ENCODE measurements around the gene CSTA.
"Not testable (repeated sequence)": the region's sequence is repeated elsewhere in the genome, so short reads cannot be mapped to it uniquely, and the experiment has no call there.

CSTA gene

DNA sequence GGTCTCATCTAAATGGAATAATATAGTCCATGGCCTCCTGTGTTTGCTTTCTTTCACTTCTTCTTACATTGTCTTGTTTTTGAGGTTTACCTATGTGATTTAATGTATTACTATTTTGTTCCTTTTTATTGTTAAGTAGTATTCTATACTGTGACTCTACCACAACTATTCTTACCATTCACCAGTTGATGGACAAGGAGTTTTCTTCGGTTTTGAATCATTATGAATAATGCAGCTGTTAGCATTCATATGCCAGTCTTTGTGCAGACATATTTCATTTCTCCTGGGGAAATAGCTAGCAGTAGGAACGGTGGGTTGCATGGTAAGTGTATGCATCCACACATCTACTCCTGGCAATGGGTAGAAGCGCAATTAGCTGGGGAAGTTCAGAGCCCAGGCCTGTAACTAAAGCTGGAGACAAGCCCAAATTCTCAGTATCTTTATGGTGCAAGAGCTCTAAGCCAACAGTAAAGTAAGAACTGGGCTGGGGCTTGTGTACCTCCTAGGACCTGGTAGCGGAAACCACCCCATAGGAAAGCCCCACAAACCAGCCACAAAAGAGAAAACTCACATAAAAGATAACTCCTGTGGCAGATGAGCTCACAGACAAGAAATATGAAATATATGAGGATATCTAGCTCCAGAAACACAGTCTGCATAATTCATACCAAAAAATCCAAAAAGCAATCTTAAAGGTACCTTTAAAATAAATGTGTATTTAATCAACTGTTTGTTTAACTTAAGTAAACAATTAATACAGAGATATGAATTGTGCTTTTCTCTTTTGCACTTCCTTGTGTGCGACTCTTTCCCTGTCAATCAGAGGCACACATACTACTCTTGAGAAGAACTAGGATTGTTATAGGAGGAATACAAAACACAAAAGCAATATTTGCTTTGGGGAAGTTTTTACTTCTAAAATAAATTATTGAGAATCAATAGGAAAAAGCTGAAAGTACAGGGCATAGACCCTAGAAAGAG, 2.7 kb upstream of the CSTA start:
- no peak for DNase-seq (ENCODE audit: low read depth)

GRCh38 chr3:122325769-122326168, 721 bp downstream of the CSTA start:
- no peak for DNase-seq (ENCODE audit: low read depth)

DNA sequence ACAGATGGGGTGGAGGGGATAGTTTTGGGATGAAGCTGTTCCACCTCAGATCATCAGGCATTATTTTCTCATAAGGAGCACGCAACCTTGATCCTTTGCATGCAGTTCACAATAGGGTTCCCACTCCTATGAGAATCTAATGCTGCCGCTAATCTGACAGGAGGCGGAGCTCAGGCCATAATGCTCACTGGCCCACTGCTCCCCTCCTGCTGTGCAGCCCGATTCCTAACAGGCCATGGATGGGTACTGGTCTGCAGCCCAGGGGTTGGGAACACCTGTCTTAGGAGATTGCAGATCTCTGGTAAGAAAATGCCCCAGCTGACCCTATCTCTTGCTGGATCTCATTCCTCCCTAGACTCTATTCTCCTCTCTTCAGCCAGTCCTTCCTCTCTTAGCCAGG, 6.8 kb downstream of the CSTA start:
- DNase-seq (ENCODE audit: low read depth) = no peak

GRCh38 chr3:122332551-122332950, 7.5 kb downstream of the CSTA start:
- no peak for DNase-seq (ENCODE audit: low read depth)

GRCh38 chr3:122342803-122343202, 17.8 kb downstream of the CSTA start:
- no peak for DNase-seq (ENCODE audit: low read depth)

DNA sequence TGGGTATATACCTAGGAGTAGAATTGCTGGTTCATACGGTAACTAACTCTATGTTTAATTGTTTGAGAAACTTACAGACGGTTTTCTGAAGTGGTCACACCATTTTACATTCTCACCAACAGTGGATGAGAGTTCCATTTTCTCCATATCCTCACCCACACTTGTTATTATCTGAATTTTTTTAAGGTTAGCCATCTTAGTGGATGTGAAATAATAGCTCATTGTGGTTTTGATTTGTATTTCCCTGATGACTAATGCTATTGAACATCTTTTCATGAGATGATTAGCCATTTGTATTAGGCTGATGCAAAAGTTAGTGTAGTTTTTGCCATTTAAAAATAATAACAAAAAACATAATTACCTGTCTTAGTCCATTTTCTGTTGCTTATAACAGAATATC, 18.6 kb downstream of the CSTA start:
- DNase-seq (ENCODE audit: low read depth) = no peak

- DNase-seq (ENCODE audit: low read depth) = no peak
Observed at GRCh38 chr3:122349171-122349570, 24.1 kb downstream of the CSTA start.

DNA sequence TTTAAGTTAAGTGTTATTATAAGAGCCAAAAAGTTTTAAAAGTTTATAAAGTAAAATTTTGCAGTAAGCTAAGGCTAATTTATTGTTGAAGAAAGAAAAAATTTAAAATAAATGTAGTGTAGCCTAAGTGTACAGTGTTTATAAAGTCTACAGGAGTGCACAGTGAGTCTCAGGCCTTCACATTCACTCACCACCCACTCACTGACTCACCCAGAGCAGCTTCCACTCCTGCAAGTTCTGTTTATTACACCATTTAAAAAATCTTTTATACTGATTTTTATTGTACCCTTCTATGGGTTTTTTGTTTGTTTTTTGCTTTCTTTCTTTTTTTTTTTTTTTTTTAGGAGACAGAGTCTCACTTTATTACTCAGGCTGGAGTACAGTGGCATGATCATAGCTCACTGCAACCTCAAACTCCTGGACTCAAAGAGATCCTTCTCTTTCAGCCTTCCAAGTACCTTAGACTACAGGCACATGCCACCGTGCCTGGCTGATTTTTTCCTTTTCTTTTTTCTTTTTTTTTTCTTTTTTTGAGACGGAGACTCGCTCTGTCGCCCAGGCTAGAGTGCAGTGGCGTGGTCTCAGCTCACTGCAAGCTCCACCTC, 25.9 kb downstream of the CSTA start:
- peak; percentile 44 for DNase-seq (ENCODE audit: low read depth)

DNA sequence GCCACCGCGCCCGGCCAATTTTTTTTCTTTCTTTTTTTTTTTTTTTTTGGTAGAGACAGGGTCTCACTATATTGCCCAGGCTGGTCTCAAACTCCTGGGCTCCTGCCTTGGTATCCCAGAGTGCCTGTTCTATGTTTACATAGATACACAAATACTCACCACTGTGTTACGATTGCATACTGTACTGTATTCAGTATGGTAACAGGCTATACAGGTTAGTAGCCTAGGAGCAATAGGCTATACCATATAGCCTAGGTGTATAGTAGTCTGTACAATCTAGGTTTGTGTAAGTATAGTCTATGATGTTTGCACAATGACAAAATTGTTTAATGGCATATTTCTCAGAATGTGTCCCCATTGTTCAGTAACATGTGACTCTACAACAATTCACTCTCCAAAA, 26.6 kb downstream of the CSTA start:
- DNase-seq (ENCODE audit: low read depth) = no peak

- DNase-seq (ENCODE audit: low read depth) = no peak
Observed at GRCh38 chr3:122353215-122353614, 28.2 kb downstream of the CSTA start.

DNA sequence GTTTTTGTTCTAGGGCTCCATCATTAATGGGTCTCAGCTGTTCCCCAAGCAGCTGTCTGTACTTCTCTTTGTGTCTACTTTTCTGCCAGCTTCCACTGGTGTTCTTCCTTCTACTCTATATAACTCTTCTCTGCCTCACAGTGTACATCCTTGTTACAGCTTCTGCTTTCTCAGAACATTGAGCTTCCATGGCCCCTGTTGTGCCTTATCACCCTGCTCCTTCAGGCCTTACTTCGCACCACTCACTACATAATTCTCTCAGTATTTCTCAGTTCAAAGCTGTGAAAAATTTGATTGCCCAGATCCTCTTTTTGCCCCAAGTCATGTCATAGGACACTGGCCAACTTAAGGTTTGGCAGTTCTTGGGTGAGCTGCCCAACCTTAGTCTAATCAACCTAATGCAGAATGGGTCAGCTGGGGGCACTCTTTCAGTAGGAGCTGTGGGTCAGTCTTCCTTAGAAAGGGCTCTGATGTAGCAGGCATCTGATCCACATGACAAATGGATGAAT, 28.9 kb downstream of the CSTA start:
- no peak for DNase-seq (ENCODE audit: low read depth)

GRCh38 chr3:122355612-122356011, 30.6 kb downstream of the CSTA start:
- DNase-seq (ENCODE audit: low read depth) = no peak

DNA sequence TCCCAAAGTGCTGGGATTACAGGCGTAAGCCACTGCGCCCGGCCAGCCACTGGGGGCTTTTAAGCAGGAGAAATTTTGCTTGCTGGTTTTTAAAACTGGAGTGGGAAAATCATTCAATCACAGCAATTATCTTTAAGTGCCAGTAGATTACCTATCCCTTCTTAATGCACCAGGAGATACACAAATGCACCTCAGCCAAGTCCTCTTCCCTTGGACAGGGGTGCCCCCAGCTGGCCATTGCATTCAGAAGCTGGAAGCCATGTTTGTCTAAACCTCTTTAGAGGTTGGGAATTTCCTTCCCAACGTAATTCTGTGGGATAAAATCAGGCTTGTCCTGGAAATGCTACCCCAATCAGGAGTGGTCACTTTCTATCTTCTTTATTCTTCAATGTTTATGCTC, 31.4 kb downstream of the CSTA start:
- DNase-seq (ENCODE audit: low read depth) = no peak

DNA sequence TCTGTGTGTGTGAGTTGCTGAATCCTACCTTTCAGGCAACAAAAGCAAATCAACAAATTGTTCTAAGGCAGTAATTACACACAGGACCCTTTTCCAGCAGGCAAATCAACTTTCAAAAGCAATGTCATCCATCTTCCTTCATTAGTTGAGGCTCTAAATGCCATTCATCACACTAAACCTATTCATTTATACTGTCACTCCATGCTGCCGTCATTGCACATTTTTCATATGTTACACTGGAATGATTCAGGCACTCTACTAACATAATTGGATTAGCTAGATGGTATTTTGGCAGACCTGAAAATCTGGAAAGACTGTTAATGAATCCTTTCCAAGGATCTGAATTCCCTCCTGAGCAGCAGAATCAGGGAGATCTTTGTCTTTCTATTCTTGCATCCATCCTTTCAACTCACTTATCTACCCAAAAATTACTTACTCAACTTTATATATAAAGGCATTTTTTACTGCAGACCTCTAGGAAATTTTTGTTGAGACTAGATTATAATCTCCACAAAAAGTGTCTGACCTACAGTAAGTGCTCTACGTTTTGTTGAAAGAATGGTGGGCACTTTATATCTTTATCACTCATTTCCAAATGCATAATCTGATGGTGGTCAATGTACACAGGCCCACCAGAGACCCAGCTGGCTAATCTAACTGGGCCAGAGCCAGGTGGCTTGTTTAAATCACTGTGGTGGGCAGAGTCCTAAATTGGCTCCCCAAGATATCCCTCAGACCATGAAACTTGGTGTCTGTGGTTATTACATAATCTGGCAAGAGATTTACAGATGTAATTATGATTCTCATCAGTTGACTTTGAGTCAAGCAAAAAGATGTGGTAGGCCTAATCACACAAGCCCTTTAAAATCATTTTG, 33.0 kb downstream of the CSTA start:
- DNase-seq (ENCODE audit: low read depth) = no peak

- DNase-seq (ENCODE audit: low read depth) = no peak
Observed at GRCh38 chr3:122358703-122359032, 33.6 kb downstream of the CSTA start.

- DNase-seq (ENCODE audit: low read depth) = no peak
Observed at GRCh38 chr3:122362026-122362425, 37.0 kb downstream of the CSTA start.

GRCh38 chr3:122364490-122364889, 39.4 kb downstream of the CSTA start:
- DNase-seq (ENCODE audit: low read depth) = no peak

DNA sequence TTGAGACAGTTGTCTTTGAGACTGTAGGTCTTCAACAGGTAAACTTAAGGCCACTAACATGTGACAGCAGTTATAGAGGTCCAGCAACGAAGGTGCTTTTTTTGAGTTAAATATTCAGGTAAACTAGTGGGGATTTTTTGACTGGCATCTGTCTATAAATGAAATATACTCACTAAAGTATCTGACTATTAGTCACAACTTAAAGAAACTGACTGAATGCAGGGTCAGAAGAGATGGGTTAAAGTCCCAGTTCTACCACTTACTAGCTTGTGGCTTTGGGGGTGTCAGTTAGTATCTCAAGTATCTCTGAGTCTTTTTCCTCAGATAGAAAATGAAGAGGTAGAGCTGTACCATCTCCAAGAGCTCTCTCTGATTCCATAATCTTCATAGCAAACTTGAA, 40.0 kb downstream of the CSTA start:
- DNase-seq (ENCODE audit: low read depth) = no peak

- DNase-seq (ENCODE audit: low read depth) = not testable (repeated sequence)
Observed at GRCh38 chr3:122365582-122366378, 40.7 kb downstream of the CSTA start.

GRCh38 chr3:122366379-122366749, 41.3 kb downstream of the CSTA start:
- no peak for DNase-seq (ENCODE audit: low read depth)

DNA sequence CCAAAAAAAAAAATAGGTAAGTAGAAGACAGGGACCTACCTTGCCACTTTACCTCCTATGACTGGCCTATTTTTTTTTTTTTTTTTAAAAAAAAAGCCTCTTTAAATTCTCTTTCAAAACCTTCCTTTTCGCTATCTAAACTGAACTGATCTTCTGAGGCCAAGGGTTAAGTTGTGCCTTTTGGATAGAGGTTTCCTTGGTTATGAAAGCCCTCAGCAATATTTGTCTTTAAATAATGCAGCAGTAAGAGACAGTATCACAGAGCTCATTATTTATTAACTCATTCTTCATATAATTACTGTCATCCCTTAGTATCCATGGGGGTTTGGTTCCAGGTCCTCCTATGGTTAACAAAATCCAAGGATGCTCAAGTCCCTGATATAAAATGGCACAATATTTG, 49.0 kb downstream of the CSTA start:
- no peak for DNase-seq (ENCODE audit: low read depth)

- DNase-seq (ENCODE audit: low read depth) = no peak
Observed at GRCh38 chr3:122377975-122378374, 52.9 kb downstream of the CSTA start.

Data from non-pigmented ciliary epithelial cell (primary cell).